HL-60 (cell line): Measurements from ENCODE around the gene ZNF496.

Experiments used
- GABPA ChIP-seq: IDR thresholded peaks from 2 replicates; pipeline ENCODE4 v1.6.1; 2012; ENCODE audit warnings: low read depth
- POLR2AphosphoS5 ChIP-seq: IDR thresholded peaks from 2 replicates; pipeline ENCODE4 v1.6.1; 2012; ENCODE audit warnings: low read depth
- SPI1 ChIP-seq: IDR thresholded peaks from 2 replicates; pipeline ENCODE4 v1.6.1; 2012; ENCODE audit warnings: low read depth, mild to moderate bottlenecking, borderline replicate concordance
- TF ChIP-seq, protein P1 (sequence below): IDR thresholded peaks from one replicate; pipeline ENCODE4 v1.5.1; 2011; ENCODE audit warnings: low read length, control low read depth, inconsistent platforms; ENCODE audit not compliant: insufficient read depth
- TF ChIP-seq, protein P2 (sequence below): IDR thresholded peaks from 2 replicates; pipeline ENCODE4 v1.6.1; 2012; ENCODE audit warnings: low read depth; ENCODE audit not compliant: insufficient replicate concordance

DNA sequence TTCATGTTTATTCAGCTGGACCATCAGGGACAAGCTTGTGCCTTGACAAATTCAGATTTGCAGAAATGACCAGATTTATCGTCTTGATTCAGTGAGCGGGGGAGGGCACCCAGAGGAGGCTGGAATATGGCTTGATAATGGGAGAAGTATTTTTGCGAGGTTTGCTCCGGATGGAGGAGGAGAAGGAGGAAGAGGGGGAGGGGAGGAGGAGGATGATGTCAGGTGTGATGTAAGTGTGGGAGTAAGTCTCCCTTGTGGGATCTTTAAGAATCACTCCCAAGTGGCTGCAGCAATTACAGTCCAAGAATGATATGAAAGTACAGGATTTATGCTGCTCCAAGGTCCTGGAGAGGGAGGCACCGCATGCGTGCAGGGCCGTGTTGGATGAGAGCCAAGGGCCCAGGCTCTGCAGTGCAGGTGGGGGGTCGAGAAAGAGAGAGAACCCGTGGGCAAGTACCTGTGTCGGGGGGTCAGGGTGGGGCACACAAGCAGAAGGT lies 5.6 kb upstream of the ZNF496 start:
- TF ChIP-seq GABPA (no peak), POLR2AphosphoS5 (no peak), SPI1 (no peak)
- TF ChIP-seq, protein P1, sequence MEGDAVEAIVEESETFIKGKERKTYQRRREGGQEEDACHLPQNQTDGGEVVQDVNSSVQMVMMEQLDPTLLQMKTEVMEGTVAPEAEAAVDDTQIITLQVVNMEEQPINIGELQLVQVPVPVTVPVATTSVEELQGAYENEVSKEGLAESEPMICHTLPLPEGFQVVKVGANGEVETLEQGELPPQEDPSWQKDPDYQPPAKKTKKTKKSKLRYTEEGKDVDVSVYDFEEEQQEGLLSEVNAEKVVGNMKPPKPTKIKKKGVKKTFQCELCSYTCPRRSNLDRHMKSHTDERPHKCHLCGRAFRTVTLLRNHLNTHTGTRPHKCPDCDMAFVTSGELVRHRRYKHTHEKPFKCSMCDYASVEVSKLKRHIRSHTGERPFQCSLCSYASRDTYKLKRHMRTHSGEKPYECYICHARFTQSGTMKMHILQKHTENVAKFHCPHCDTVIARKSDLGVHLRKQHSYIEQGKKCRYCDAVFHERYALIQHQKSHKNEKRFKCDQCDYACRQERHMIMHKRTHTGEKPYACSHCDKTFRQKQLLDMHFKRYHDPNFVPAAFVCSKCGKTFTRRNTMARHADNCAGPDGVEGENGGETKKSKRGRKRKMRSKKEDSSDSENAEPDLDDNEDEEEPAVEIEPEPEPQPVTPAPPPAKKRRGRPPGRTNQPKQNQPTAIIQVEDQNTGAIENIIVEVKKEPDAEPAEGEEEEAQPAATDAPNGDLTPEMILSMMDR: no peak
- TF ChIP-seq, protein P2, sequence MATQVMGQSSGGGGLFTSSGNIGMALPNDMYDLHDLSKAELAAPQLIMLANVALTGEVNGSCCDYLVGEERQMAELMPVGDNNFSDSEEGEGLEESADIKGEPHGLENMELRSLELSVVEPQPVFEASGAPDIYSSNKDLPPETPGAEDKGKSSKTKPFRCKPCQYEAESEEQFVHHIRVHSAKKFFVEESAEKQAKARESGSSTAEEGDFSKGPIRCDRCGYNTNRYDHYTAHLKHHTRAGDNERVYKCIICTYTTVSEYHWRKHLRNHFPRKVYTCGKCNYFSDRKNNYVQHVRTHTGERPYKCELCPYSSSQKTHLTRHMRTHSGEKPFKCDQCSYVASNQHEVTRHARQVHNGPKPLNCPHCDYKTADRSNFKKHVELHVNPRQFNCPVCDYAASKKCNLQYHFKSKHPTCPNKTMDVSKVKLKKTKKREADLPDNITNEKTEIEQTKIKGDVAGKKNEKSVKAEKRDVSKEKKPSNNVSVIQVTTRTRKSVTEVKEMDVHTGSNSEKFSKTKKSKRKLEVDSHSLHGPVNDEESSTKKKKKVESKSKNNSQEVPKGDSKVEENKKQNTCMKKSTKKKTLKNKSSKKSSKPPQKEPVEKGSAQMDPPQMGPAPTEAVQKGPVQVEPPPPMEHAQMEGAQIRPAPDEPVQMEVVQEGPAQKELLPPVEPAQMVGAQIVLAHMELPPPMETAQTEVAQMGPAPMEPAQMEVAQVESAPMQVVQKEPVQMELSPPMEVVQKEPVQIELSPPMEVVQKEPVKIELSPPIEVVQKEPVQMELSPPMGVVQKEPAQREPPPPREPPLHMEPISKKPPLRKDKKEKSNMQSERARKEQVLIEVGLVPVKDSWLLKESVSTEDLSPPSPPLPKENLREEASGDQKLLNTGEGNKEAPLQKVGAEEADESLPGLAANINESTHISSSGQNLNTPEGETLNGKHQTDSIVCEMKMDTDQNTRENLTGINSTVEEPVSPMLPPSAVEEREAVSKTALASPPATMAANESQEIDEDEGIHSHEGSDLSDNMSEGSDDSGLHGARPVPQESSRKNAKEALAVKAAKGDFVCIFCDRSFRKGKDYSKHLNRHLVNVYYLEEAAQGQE: no peak
